ENCODE data around the gene RPA3.
A peak's percentile ranks its signal among the peaks of the same experiment; 100 is the strongest.

The RPA3 gene

DNA sequence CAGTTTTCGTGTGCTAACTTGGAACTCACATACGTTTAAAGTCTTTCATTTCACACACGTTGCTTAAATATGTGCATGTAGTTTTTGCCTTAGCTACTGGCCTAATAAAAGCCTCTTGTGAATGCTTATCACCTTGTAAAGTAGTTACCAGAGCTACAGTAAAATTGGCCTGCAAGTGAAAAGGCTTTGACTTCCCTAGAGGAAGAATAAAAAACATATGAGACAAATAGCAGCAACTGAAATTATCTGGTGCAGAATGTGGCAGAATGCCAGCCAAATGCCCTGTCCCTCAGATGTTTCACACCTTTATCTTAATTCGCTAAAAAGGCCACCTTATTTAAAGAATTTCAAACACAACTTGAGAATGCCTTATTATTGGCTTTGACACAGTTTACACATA, 28.1 kb upstream of the RPA3 start:
- ChIA-PET POLR2A (no interaction called here), CTCF (interaction anchor here (1.3 kb wide), 1 partner anchor 65 kb away, joined by 6 read pairs; no protein-coding TSS in a partner anchor)
- Histone ChIP-seq H3K27ac (ENCODE audit: extremely low read depth, low read depth, low read length) (no peak overlapping the region), H3K9me3 (ENCODE audit: control insufficient read depth, insufficient read depth, low read depth, low read length) (no peaks in the 10 kb centered on the region), H3K4me3 (ENCODE audit: low read depth, low read length) (no peak overlapping the region), H3K36me3 (ENCODE audit: control insufficient read depth in 2 of 2, insufficient read depth in 1 of 2, low read length in 2 of 2) (no peaks in the 10 kb centered on the region), H3K4me1 (ENCODE audit: control insufficient read depth, insufficient read depth, low read length) (peaks cover 10% of the 10 kb centered on the region)
- TF ChIP-seq, protein P1, sequence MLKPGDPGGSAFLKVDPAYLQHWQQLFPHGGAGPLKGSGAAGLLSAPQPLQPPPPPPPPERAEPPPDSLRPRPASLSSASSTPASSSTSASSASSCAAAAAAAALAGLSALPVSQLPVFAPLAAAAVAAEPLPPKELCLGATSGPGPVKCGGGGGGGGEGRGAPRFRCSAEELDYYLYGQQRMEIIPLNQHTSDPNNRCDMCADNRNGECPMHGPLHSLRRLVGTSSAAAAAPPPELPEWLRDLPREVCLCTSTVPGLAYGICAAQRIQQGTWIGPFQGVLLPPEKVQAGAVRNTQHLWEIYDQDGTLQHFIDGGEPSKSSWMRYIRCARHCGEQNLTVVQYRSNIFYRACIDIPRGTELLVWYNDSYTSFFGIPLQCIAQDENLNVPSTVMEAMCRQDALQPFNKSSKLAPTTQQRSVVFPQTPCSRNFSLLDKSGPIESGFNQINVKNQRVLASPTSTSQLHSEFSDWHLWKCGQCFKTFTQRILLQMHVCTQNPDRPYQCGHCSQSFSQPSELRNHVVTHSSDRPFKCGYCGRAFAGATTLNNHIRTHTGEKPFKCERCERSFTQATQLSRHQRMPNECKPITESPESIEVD (tag by site-specific recombination; IDR thresholded peaks at IDR 0.05) = peak; percentile 86
- TF ChIP-seq FEZF1 (tag by site-specific recombination; IDR thresholded peaks at IDR 0.05) (peak; percentile 53; the same call in 1 of the 2 replicates), MYNN (tag by site-specific recombination; IDR thresholded peaks at IDR 0.05; ENCODE audit: borderline replicate concordance) (no peak), KLF7 (tag by site-specific recombination; IDR thresholded peaks at IDR 0.05; ENCODE audit: borderline replicate concordance) (no peak), OSR2 (tag by site-specific recombination; IDR thresholded peaks at IDR 0.05) (peak; percentile 43), ZSCAN30 (tag by site-specific recombination; IDR thresholded peaks at IDR 0.05) (no peak)
- TF ChIP-seq, protein P2, sequence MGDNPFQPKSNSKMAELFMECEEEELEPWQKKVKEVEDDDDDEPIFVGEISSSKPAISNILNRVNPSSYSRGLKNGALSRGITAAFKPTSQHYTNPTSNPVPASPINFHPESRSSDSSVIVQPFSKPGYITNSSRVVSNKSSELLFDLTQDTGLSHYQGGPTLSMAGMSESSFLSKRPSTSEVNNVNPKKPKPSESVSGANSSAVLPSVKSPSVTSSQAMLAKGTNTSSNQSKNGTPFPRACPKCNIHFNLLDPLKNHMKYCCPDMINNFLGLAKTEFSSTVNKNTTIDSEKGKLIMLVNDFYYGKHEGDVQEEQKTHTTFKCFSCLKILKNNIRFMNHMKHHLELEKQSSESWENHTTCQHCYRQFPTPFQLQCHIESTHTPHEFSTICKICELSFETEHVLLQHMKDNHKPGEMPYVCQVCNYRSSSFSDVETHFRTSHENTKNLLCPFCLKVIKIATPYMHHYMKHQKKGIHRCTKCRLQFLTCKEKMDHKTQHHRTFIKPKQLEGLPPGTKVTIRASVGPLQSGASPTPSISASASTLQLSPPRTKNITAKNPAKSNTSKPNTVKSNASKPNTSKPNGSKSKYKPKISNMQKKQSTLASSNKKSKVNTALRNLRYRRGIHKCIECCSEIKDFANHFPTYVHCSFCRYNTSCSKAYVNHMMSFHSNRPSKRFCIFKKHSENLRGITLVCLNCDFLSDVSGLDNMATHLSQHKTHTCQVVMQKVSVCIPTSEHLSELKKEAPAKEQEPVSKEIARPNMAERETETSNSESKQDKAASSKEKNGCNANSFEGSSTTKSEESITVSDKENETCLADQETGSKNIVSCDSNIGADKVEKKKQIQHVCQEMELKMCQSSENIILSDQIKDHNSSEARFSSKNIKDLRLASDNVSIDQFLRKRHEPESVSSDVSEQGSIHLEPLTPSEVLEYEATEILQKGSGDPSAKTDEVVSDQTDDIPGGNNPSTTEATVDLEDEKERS (tag by site-specific recombination; IDR thresholded peaks at IDR 0.05) = no peak
- TF ChIP-seq, protein P3, sequence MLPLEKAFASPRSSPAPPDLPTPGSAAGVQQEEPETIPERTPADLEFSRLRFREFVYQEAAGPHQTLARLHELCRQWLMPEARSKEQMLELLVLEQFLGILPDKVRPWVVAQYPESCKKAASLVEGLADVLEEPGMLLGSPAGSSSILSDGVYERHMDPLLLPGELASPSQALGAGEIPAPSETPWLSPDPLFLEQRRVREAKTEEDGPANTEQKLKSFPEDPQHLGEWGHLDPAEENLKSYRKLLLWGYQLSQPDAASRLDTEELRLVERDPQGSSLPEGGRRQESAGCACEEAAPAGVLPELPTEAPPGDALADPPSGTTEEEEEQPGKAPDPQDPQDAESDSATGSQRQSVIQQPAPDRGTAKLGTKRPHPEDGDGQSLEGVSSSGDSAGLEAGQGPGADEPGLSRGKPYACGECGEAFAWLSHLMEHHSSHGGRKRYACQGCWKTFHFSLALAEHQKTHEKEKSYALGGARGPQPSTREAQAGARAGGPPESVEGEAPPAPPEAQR (tag by site-specific recombination; IDR thresholded peaks at IDR 0.05) = no peak

DNA sequence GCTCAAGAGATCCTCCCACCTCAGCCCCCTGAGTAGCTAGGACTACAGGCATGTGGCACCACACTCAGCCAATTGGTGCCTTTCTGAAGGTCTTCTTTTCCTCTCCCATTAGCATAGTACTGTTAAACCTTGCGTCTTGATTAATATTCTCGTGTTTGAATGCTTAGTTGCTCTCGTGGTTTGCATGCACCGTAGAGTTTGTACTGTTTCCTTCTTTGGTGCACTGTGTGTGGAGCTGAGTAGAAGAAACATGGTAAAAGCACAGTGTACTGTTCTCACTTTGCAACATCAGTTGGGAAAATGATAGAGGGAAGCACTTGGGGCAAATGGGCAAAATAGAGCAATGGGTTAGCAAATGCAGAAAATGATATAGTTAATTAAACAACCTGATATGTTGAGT, 27.6 kb upstream of the RPA3 start:
- CTCF ChIA-PET = interaction anchor here (1.3 kb wide), 1 partner anchor 64 kb away, joined by 6 read pairs; no protein-coding TSS in a partner anchor
- H3K36me3 ChIP-seq (ENCODE audit: control insufficient read depth in 2 of 2, insufficient read depth in 1 of 2, low read length in 2 of 2) = no peaks in the 10 kb centered on the region
- TF ChIP-seq IKZF3 (tag by site-specific recombination; IDR thresholded peaks at IDR 0.05) = no peak
- TF ChIP-seq ZNF335 (tag by site-specific recombination; conservative IDR thresholded peaks at IDR 0.05) = no peak
- TF ChIP-seq ZNF548 (tag by site-specific recombination; IDR thresholded peaks at IDR 0.05) = no peak
- TF ChIP-seq, protein P4, sequence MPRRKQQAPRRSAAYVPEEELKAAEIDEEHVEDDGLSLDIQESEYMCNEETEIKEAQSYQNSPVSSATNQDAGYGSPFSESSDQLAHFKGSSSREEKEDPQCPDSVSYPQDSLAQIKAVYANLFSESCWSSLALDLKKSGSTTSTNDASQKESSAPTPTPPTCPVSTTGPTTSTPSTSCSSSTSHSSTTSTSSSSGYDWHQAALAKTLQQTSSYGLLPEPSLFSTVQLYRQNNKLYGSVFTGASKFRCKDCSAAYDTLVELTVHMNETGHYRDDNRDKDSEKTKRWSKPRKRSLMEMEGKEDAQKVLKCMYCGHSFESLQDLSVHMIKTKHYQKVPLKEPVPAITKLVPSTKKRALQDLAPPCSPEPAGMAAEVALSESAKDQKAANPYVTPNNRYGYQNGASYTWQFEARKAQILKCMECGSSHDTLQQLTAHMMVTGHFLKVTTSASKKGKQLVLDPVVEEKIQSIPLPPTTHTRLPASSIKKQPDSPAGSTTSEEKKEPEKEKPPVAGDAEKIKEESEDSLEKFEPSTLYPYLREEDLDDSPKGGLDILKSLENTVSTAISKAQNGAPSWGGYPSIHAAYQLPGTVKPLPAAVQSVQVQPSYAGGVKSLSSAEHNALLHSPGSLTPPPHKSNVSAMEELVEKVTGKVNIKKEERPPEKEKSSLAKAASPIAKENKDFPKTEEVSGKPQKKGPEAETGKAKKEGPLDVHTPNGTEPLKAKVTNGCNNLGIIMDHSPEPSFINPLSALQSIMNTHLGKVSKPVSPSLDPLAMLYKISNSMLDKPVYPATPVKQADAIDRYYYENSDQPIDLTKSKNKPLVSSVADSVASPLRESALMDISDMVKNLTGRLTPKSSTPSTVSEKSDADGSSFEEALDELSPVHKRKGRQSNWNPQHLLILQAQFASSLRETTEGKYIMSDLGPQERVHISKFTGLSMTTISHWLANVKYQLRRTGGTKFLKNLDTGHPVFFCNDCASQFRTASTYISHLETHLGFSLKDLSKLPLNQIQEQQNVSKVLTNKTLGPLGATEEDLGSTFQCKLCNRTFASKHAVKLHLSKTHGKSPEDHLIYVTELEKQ (tag by site-specific recombination; IDR thresholded peaks at IDR 0.05; ENCODE audit: borderline replicate concordance) = no peak
- TF ChIP-seq ZNF423 (tag by site-specific recombination; IDR thresholded peaks at IDR 0.05) = no peak
- no peak for TF ChIP-seq ZXDB (tag by site-specific recombination; IDR thresholded peaks at IDR 0.05)
- TF ChIP-seq ZSCAN16 (tag by site-specific recombination; IDR thresholded peaks at IDR 0.05) = no peak
- TF ChIP-seq, protein P5, sequence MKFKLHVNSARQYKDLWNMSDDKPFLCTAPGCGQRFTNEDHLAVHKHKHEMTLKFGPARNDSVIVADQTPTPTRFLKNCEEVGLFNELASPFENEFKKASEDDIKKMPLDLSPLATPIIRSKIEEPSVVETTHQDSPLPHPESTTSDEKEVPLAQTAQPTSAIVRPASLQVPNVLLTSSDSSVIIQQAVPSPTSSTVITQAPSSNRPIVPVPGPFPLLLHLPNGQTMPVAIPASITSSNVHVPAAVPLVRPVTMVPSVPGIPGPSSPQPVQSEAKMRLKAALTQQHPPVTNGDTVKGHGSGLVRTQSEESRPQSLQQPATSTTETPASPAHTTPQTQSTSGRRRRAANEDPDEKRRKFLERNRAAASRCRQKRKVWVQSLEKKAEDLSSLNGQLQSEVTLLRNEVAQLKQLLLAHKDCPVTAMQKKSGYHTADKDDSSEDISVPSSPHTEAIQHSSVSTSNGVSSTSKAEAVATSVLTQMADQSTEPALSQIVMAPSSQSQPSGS (tag by site-specific recombination; IDR thresholded peaks at IDR 0.05; ENCODE audit: low read depth) = no peak
- TF ChIP-seq ZNF37A (tag by site-specific recombination; IDR thresholded peaks at IDR 0.05) = no peak
- TF ChIP-seq ZNF274 (IDR thresholded peaks at IDR 0.05; ENCODE audit: low read length) = no peak
- TF ChIP-seq ZNF274 (tag by site-specific recombination; IDR thresholded peaks at IDR 0.05; ENCODE audit: borderline replicate concordance) = no peak
- no peak for TF ChIP-seq ZNF133 (tag by site-specific recombination; IDR thresholded peaks at IDR 0.05)
- no peak for TF ChIP-seq ZNF768 (tag by site-specific recombination; IDR thresholded peaks at IDR 0.05)
- TF ChIP-seq, protein P6, sequence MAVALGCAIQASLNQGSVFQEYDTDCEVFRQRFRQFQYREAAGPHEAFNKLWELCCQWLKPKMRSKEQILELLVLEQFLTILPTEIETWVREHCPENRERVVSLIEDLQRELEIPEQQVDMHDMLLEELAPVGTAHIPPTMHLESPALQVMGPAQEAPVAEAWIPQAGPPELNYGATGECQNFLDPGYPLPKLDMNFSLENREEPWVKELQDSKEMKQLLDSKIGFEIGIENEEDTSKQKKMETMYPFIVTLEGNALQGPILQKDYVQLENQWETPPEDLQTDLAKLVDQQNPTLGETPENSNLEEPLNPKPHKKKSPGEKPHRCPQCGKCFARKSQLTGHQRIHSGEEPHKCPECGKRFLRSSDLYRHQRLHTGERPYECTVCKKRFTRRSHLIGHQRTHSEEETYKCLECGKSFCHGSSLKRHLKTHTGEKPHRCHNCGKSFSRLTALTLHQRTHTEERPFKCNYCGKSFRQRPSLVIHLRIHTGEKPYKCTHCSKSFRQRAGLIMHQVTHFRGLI (tag by site-specific recombination; IDR thresholded peaks at IDR 0.05) = no peak
- TF ChIP-seq ZNF112 (tag by site-specific recombination; IDR thresholded peaks at IDR 0.05) = no peak

More for the DNA sequence above, 27.6 kb upstream of the RPA3 start:
- Histone ChIP-seq H3K4me1 (ENCODE audit: control insufficient read depth, insufficient read depth, low read length) (peaks cover 10% of the 10 kb centered on the region; the same call in 1 of the 2 replicates), H3K4me3 (ENCODE audit: low read depth, low read length) (no peak overlapping the region), H3K27ac (ENCODE audit: extremely low read depth, low read depth, low read length) (no peak overlapping the region), H3K9me3 (ENCODE audit: control insufficient read depth, insufficient read depth, low read depth, low read length) (no peaks in the 10 kb centered on the region)
- POLR2A ChIA-PET = no interaction called here

Data from HEK293 (cell line).